ENCODE measurements around the gene CDS2.

GRCh38 chr20:5172167-5172601 is 45.4 kb downstream of the CDS2 start:
- TF ChIP-seq CTCF (IDR thresholded peaks at IDR 0.05) (no peak), EP300 (IDR thresholded peaks at IDR 0.05) (no peak), POLR2A (IDR thresholded peaks at IDR 0.05) (no peak)

Measured in ovary (tissue), 3 donors.